HEK293 (cell line): ENCODE measurements around the gene EEF1A2.
A peak's percentile ranks its signal among the peaks of the same experiment; 100 is the strongest.

Experiments used
- CTCF ChIA-PET: fragments of 350-600 bp; formaldehyde crosslinking; extraction: SDS; loops from one replicate; lab custom pipeline; 2021; ENCODE audit warnings: antibody characterized with exemption; lab: Yijun Ruan, JAX
- POLR2A ChIA-PET: fragments of 300-600 bp; formaldehyde crosslinking; extraction: SDS; loops from one replicate; lab custom pipeline; 2020; ENCODE audit warnings: antibody characterized with exemption, inconsistent platforms; lab: Yijun Ruan, JAX
- H3K27ac ChIP-seq: fragments of 200-500 bp; sonication (Bioruptor generic); 2 replicates; pipeline ENCODE4 v1.5.1; 2014; ENCODE audit warnings: low read depth, low read length, control low read depth, inconsistent platforms; ENCODE audit errors: extremely low read depth
- H3K36me3 ChIP-seq, 2 experiments: fragments of 200-500 bp in 1 of 2; sonication (Bioruptor generic) in 1 of 2; 1 replicate in 1 of 2; 2 replicates in 1 of 2; pipeline ENCODE4 v1.5.1; 2014 to 2017; ENCODE audit warnings: inconsistent platforms in 2 of 2, low read length in 2 of 2; ENCODE audit not compliant: control insufficient read depth in 2 of 2, insufficient read depth in 1 of 2
- H3K4me1 ChIP-seq: fragments of 200-500 bp; sonication (Bioruptor generic); 2 replicates; pipeline ENCODE4 v1.5.1; 2014; ENCODE audit warnings: mild to moderate bottlenecking, low read length, inconsistent platforms; ENCODE audit not compliant: control insufficient read depth, insufficient read depth
- H3K4me3 ChIP-seq: 2 replicates; pipeline ENCODE4 v1.5.1; 2011; ENCODE audit warnings: low read depth, mild to moderate bottlenecking, control low read depth, low read length, moderate library complexity
- H3K9me3 ChIP-seq: fragments of 200-500 bp; sonication (Bioruptor generic); 2 replicates; pipeline ENCODE4 v1.5.1; 2014; ENCODE audit warnings: low read depth, low read length, inconsistent platforms; ENCODE audit not compliant: control insufficient read depth, insufficient read depth
- BCL11A ChIP-seq: fragments of 450-650 bp; formaldehyde crosslinking; IDR thresholded peaks from 2 replicates; pipeline ENCODE4 v1.5.1; 2016; ENCODE audit warnings: low read depth, missing biosample characterization, missing genetic modification characterization
- BCL6B ChIP-seq: fragments of 450-650 bp; formaldehyde crosslinking; IDR thresholded peaks from 2 replicates; pipeline ENCODE4 v1.5.1; 2017; ENCODE audit warnings: missing biosample characterization, missing genetic modification characterization
- GLI2 ChIP-seq: fragments of 450-650 bp; formaldehyde crosslinking; IDR thresholded peaks from 2 replicates; pipeline ENCODE4; 2017; ENCODE audit warnings: missing biosample characterization, missing genetic modification characterization, low read depth, borderline replicate concordance
- GLI4 ChIP-seq: fragments of 450-650 bp; formaldehyde crosslinking; IDR thresholded peaks from 2 replicates; pipeline ENCODE4 v1.5.1; 2016; ENCODE audit warnings: missing biosample characterization, missing genetic modification characterization
- GLIS2 ChIP-seq: fragments of 450-650 bp; formaldehyde crosslinking; IDR thresholded peaks from 2 replicates; pipeline ENCODE4 v1.5.1; 2016; ENCODE audit warnings: missing biosample characterization, missing genetic modification characterization
- IKZF3 ChIP-seq: fragments of 450-650 bp; IDR thresholded peaks from 2 replicates; pipeline ENCODE4 v1.5.0; 2018; ENCODE audit warnings: missing biosample characterization, mild to moderate bottlenecking, missing genetic modification characterization, moderate library complexity
- PATZ1 ChIP-seq: fragments of 450-650 bp; formaldehyde crosslinking; IDR thresholded peaks from 2 replicates; pipeline ENCODE4 v1.5.1; 2016; ENCODE audit warnings: missing biosample characterization, missing genetic modification characterization
- PRDM6 ChIP-seq: fragments of 450-650 bp; formaldehyde crosslinking; IDR thresholded peaks from 2 replicates; pipeline ENCODE4 v1.5.1; 2017; ENCODE audit warnings: missing biosample characterization, missing genetic modification characterization
- REST ChIP-seq: fragments of 450-650 bp; formaldehyde crosslinking; IDR thresholded peaks from 2 replicates; pipeline ENCODE4 v1.5.1; 2016; ENCODE audit warnings: missing biosample characterization, missing genetic modification characterization
- YY2 ChIP-seq: fragments of 450-650 bp; formaldehyde crosslinking; IDR thresholded peaks from 2 replicates; pipeline ENCODE4 v1.5.1; 2016; ENCODE audit warnings: missing biosample characterization, missing genetic modification characterization
- ZBTB17 ChIP-seq: fragments of 450-650 bp; formaldehyde crosslinking; IDR thresholded peaks from 2 replicates; pipeline ENCODE4 v1.5.1; 2016; ENCODE audit warnings: missing biosample characterization, missing genetic modification characterization
- ZBTB48 ChIP-seq: fragments of 450-650 bp; formaldehyde crosslinking; IDR thresholded peaks from 2 replicates; pipeline ENCODE4 v1.5.1; 2016; ENCODE audit warnings: missing biosample characterization, missing genetic modification characterization
- ZBTB8A ChIP-seq: fragments of 450-650 bp; formaldehyde crosslinking; IDR thresholded peaks from 2 replicates; pipeline ENCODE4 v1.5.1; 2016; ENCODE audit warnings: missing biosample characterization, missing genetic modification characterization
- ZNF138 ChIP-seq: fragments of 450-650 bp; formaldehyde crosslinking; IDR thresholded peaks from 2 replicates; pipeline ENCODE4 v1.5.1; 2016; ENCODE audit warnings: missing biosample characterization, missing genetic modification characterization, borderline replicate concordance
- ZNF211 ChIP-seq: fragments of 450-650 bp; formaldehyde crosslinking; IDR thresholded peaks from 2 replicates; pipeline ENCODE4 v1.5.1; 2016; ENCODE audit warnings: low read depth, missing biosample characterization, missing genetic modification characterization
- ZNF366 ChIP-seq: fragments of 450-650 bp; formaldehyde crosslinking; conservative IDR thresholded peaks from 2 replicates; pipeline ENCODE4 v1.5.1; 2016; ENCODE audit warnings: missing biosample characterization, missing genetic modification characterization
- ZNF514 ChIP-seq: fragments of 450-650 bp; formaldehyde crosslinking; IDR thresholded peaks from 2 replicates; pipeline ENCODE4 v1.5.1; 2016; ENCODE audit warnings: missing biosample characterization, missing genetic modification characterization
- ZNF560 ChIP-seq: fragments of 450-650 bp; formaldehyde crosslinking; IDR thresholded peaks from 2 replicates; pipeline ENCODE4 v1.5.1; 2017; ENCODE audit warnings: missing biosample characterization, missing genetic modification characterization, borderline replicate concordance
- ZNF600 ChIP-seq: fragments of 450-650 bp; formaldehyde crosslinking; IDR thresholded peaks from 2 replicates; pipeline ENCODE4 v1.5.1; 2016; ENCODE audit warnings: missing biosample characterization, missing genetic modification characterization
- ZNF629 ChIP-seq: fragments of 450-650 bp; formaldehyde crosslinking; IDR thresholded peaks from 2 replicates; pipeline ENCODE4 v1.5.1; 2017; ENCODE audit warnings: missing biosample characterization, missing genetic modification characterization
- ZNF645 ChIP-seq: fragments of 450-650 bp; formaldehyde crosslinking; IDR thresholded peaks from 2 replicates; pipeline ENCODE4; 2016; ENCODE audit warnings: missing biosample characterization, missing genetic modification characterization
- ZNF664 ChIP-seq: fragments of 450-650 bp; formaldehyde crosslinking; IDR thresholded peaks from 2 replicates; pipeline ENCODE4 v1.5.1; 2016; ENCODE audit warnings: missing biosample characterization, missing genetic modification characterization
- ZNF768 ChIP-seq: fragments of 450-650 bp; formaldehyde crosslinking; IDR thresholded peaks from 2 replicates; pipeline ENCODE4 v1.5.1; 2018; ENCODE audit warnings: missing biosample characterization, mild to moderate bottlenecking, missing genetic modification characterization
- ZNF843 ChIP-seq: fragments of 450-650 bp; formaldehyde crosslinking; IDR thresholded peaks from 2 replicates; pipeline ENCODE4 v1.5.1; 2016; ENCODE audit warnings: missing biosample characterization, missing genetic modification characterization
- ZSCAN23 ChIP-seq: fragments of 450-650 bp; formaldehyde crosslinking; IDR thresholded peaks from 2 replicates; pipeline ENCODE4 v1.5.1; 2016; ENCODE audit warnings: missing biosample characterization, missing genetic modification characterization

Gene EEF1A2

GRCh38 chr20:63538204-63539091 lies 39.6 kb upstream of the EEF1A2 start (continued):
- no peak for TF ChIP-seq PRDM6 (tag by site-specific recombination)
- peak; percentile 4; the same call in 1 of the 2 replicates for TF ChIP-seq ZNF600 (tag by site-specific recombination)
- TF ChIP-seq ZBTB8A (tag by site-specific recombination): peak; percentile 4
- TF ChIP-seq GLI2: no peak
- peak; percentile 6; the same call in 1 of the 2 replicates for TF ChIP-seq GLIS2 (tag by site-specific recombination)
- no peak for TF ChIP-seq ZNF664
- TF ChIP-seq PATZ1 (tag by site-specific recombination): 0 out of 2 replicates have a peak, but pooled peaks have one; percentile 9

GRCh38 chr20:63537525-63538203 lies 38.8 kb upstream of the EEF1A2 start:
- peak overlapping the region; percentile 23 for H3K4me3 ChIP-seq
- no peaks in the 10 kb centered on the region for H3K9me3 ChIP-seq
- CTCF ChIA-PET: interaction anchor here (0.5 to 2.5 kb wide), 21 partner anchors 9 to 582 kb away, joined by 3 to 9 read pairs (median 4); partner anchors contain the start of genes PRPF6 and SAMD10
- H3K36me3 ChIP-seq: no peaks in the 10 kb centered on the region
- POLR2A ChIA-PET: interaction anchor here (0.7 to 3.2 kb wide), 7 partner anchors 15 to 584 kb away, joined by 3 to 12 read pairs (median 4); partner anchors contain the start of gene HELZ2
- H3K4me1 ChIP-seq: no peaks in the 10 kb centered on the region
- H3K27ac ChIP-seq: no peak overlapping the region
- TF ChIP-seq GLI4 (tag by site-specific recombination): no peak
- no peak for TF ChIP-seq ZNF211 (tag by site-specific recombination)
- TF ChIP-seq ZNF843 (tag by site-specific recombination): peak; percentile 54; the same call in 1 of the 2 replicates
- TF ChIP-seq ZNF366 (tag by site-specific recombination): no peak
- no peak for TF ChIP-seq ZSCAN23 (tag by site-specific recombination)
- no peak for TF ChIP-seq BCL6B (tag by site-specific recombination)
- TF ChIP-seq ZNF768 (tag by site-specific recombination): no peak
- peak; percentile 69; the same call in 1 of the 2 replicates for TF ChIP-seq ZNF629 (tag by site-specific recombination)
- TF ChIP-seq BCL11A: peak; percentile 82; the same call in 1 of the 2 replicates
- TF ChIP-seq YY2: peak; percentile 56; the same call in 1 of the 2 replicates
- peak; percentile 36; the same call in 1 of the 2 replicates for TF ChIP-seq REST (tag by site-specific recombination)
- TF ChIP-seq ZNF138 (tag by site-specific recombination): no peak
- no peak for TF ChIP-seq IKZF3 (tag by site-specific recombination)
- no peak for TF ChIP-seq ZNF514 (tag by site-specific recombination)
- TF ChIP-seq ZNF645 (tag by site-specific recombination): no peak
- TF ChIP-seq ZBTB48: peak; percentile 84
- TF ChIP-seq ZBTB17 (tag by site-specific recombination): peak; percentile 55; the same call in 1 of the 2 replicates
- TF ChIP-seq ZNF560: no peak
